Lung (tissue), 12 donors: Measurements from ENCODE around the gene DIS3L2. TPM values are rescaled to one million over a fixed set of nuclear protein-coding genes. Genes with fewer than 3 reads are reported as not detected.

Experiments used
- ATAC-seq: fragments of 200-7000 bp; cut with Tn5 transposase; one replicate; pipeline ENCODE4 v1.9.1; 2020; ENCODE audit warnings: moderate number of reproducible peaks; ENCODE audit not compliant: insufficient read depth, low FRiP score
- DNase-seq, 3 donors: peaks; one replicate each; pipeline ENCODE4 v3.0.0-alpha.2; 2013 to 2017
- H3K27ac ChIP-seq, 2 donors: one replicate each; pipeline ENCODE4 v1.5.1; 2013; ENCODE audit warnings: mild to moderate bottlenecking in 2 of 2, moderate library complexity in 2 of 2, control low read depth in 1 of 2, inconsistent platforms in 1 of 2, low read depth in 1 of 2, low read length in 1 of 2
- H3K27me3 ChIP-seq, 3 donors: one replicate each; pipeline ENCODE4 v1.5.1; 2013; ENCODE audit warnings: low read length in 2 of 3; ENCODE audit not compliant: control insufficient read depth in 3 of 3, insufficient read depth in 3 of 3
- H3K36me3 ChIP-seq, 4 donors: one replicate each; pipeline ENCODE4 v1.5.1; 2013; ENCODE audit warnings: low read length in 4 of 4, mild to moderate bottlenecking in 1 of 4, moderate library complexity in 1 of 4; ENCODE audit not compliant: control insufficient read depth in 4 of 4, insufficient read depth in 4 of 4
- H3K4me1 ChIP-seq, 5 donors: one replicate each; pipeline ENCODE4 v1.5.1; 2013; ENCODE audit warnings: low read length in 5 of 5, mild to moderate bottlenecking in 2 of 5, moderate library complexity in 1 of 5; ENCODE audit not compliant: control insufficient read depth in 5 of 5, insufficient read depth in 5 of 5
- H3K4me3 ChIP-seq: one replicate; pipeline ENCODE4 v1.5.1; 2013; ENCODE audit warnings: mild to moderate bottlenecking, control low read depth, moderate library complexity
- H3K9ac ChIP-seq, 2 donors: one replicate each; pipeline ENCODE4 v1.5.1; 2013; ENCODE audit warnings: low read length in 2 of 2, control low read depth in 1 of 2; ENCODE audit not compliant: insufficient read depth in 1 of 2
- H3K9me3 ChIP-seq, 4 donors: one replicate each; pipeline ENCODE4 v1.5.1; 2013; ENCODE audit warnings: low read length in 3 of 4, mild to moderate bottlenecking in 1 of 4, moderate library complexity in 1 of 4; ENCODE audit not compliant: control insufficient read depth in 4 of 4, insufficient read depth in 3 of 4
- CTCF ChIP-seq: IDR thresholded peaks from 2 replicates; pipeline ENCODE4 v1.5.1; 2012; ENCODE audit warnings: mild to moderate bottlenecking; ENCODE audit errors: control extremely low read depth, extremely low read depth
- WGBS, 2 donors: extraction: QIAGEN DNeasy Blood & Tissue Kit; methylation state at CpG; one replicate each; pipeline ENCODE4 v1.1.7; 2013; 5-methylcytosine and 5-hydroxymethylcytosine counted together
- polyA plus RNA-seq, 2 donors: library from polyadenylated mRNA; stranded (reverse); fragments of 200-250 nt; gene quantifications; one replicate each; pipeline ENCODE4 v1.2.1, GENCODE V29; 2013
- total RNA-seq, 2 donors: library from RNA; depleted of rRNA in 1 of 2; stranded (reverse); fragments of >200 nt in 1 of 2; gene quantifications; one replicate each; pipeline ENCODE4 v1.2.1, GENCODE V29; 2014 to 2021
- donor health status: control.
- donor health status: control.
- donor health status: Bipolar disorder and iron deficiency.
- donor health status: healthy.
- donor health status: DM: yes; HTN: yes; CAD: no.

DIS3L2 gene
- total and polyA plus RNA-seq, 4 donors: 12.7 to 41.0 (median 31.1) TPM

DNA sequence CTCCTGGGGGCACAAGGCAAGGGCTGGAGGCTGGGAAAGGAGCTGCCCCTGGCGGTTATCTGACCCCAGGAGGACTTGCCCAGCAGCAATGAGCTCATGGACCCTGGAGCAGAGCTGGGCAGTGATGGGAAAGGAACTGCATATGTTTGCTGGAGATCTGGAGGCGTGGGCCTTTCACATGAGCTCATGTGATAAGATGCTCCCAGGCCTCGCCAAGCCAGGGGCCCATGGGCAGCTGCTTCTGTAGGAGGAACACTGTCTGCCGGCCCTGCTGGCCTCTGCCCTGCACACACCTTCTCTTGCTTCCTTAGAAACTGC is 26.3 kb upstream of the DIS3L2 start:
- Histone ChIP-seq H3K4me3 (no peak overlapping the region), H3K9me3 (no peaks in the 10 kb centered on the region), H3K27ac (no peak overlapping the region), H3K9ac (no peak overlapping the region), H3K27me3 (peaks cover 0 to under 1% (median 0%) of the 10 kb centered on the region in 3 donors), H3K4me1 (peaks cover 0 to 3% (median 0%) of the 10 kb centered on the region in 5 donors), H3K36me3 (no peaks in the 10 kb centered on the region)
- ATAC-seq: no peak
- WGBS, 2 donors: 82 to 91% methylated on average over 4 of the region's 4 CpGs
- TF ChIP-seq CTCF: no peak
- no peak for DNase-seq

- no peaks in the 10 kb centered on the region for H3K9me3 ChIP-seq
- no peaks in the 10 kb centered on the region for H3K27me3 ChIP-seq
- H3K4me3 ChIP-seq: no peak overlapping the region
- DNase-seq (no peak), ATAC-seq (no peak)
- no peaks in the 10 kb centered on the region for H3K36me3 ChIP-seq
- TF ChIP-seq CTCF: no peak
- no peaks in the 10 kb centered on the region for H3K4me1 ChIP-seq
- WGBS, 2 donors: 90 to 97% methylated on average over 1 of the region's 1 CpG
- no peak overlapping the region for H3K27ac ChIP-seq
- no peak overlapping the region for H3K9ac ChIP-seq
Measured at GRCh38 chr2:231935815-231936214, 25.7 kb upstream of the DIS3L2 start.

- DNase-seq (no peak), ATAC-seq (no peak)
- H3K27me3 ChIP-seq: no peaks in the 10 kb centered on the region
- H3K4me1 ChIP-seq: no peaks in the 10 kb centered on the region
- H3K36me3 ChIP-seq: no peaks in the 10 kb centered on the region
- H3K9me3 ChIP-seq: no peaks in the 10 kb centered on the region
- WGBS, 2 donors: 82 to 85% methylated on average over 4 of the region's 4 CpGs
- TF ChIP-seq CTCF: no peak
- no peak overlapping the region for H3K27ac ChIP-seq
- H3K4me3 ChIP-seq: no peak overlapping the region
- H3K9ac ChIP-seq: no peak overlapping the region
Measured at GRCh38 chr2:231936491-231936890, 25.0 kb upstream of the DIS3L2 start.

DNA sequence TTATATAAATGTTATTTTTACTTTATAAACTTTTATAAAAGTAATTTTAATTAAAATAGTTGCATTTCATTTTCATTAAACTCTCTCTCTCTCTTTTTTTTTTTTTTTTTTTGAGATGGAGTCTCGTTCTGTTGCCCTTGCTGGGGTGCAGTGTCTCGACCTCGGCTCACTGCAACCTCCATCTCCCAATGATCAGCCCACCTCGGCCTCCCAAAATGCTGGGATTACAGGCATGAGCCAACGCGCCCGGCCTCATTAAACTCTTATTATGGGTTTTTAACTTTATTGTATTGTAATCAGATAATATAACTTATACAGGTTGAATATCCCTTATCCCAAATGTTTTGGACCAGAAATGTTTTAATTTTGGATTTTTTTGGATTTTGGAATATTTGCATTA is 24.5 kb upstream of the DIS3L2 start:
- no peak overlapping the region for H3K4me3 ChIP-seq
- no peak overlapping the region for H3K9ac ChIP-seq
- H3K27ac ChIP-seq: no peak overlapping the region
- DNase-seq: no peak
- H3K36me3 ChIP-seq: no peaks in the 10 kb centered on the region
- ATAC-seq: no peak
- no peaks in the 10 kb centered on the region for H3K4me1 ChIP-seq
- TF ChIP-seq CTCF: no peak
- H3K9me3 ChIP-seq: no peaks in the 10 kb centered on the region
- H3K27me3 ChIP-seq: no peaks in the 10 kb centered on the region
- 95% methylated on average over 7 of the region's 7 CpGs for WGBS, 2 donors
